ENCODE measurements around the gene WDR31. TPM values are rescaled to one million over a fixed set of nuclear protein-coding genes. Genes with fewer than 3 reads are reported as not detected.

The WDR31 gene
- total RNA-seq, result 1.3 and 2.7 TPM in 2 replicates

DNA sequence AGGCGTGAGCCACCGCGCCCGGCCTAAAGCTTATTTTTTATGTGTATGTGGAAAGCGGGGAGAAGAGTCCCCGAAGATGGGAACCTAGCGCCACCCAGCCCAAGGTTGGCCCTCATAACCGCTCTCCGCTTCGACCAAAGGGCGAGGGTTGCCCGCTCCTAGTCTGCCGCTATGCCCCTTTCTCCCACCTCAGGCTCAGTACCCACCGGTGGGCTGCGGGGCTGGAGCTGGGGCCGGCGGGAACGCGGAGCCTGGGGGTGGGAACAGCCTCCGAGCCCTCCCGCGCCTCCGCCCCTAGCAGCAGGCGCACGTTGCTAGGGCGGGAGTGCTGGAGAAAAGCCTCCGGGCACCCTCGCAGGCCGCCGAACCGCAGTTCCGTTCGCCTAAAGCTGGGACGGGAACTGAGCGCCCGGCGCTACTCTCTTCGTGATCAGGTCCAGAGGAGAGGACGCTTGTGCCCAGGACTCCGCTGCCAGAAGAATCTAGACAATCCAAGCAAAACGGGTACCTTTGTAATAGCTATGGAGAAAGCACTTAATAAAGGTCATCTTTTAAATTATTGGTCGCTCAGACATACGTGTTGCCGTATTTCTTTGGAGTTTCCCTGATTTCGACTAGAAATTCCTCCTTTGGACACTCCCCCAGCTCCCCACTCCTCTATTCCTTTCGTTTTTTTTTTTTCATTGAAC, at the start of gene WDR31:
Gene WDR31 (minus strand): TSS at position 265 of the 689 bp plus-strand sequence. CDS start 8,253 bp downstream, outside the sequence.

DNA sequence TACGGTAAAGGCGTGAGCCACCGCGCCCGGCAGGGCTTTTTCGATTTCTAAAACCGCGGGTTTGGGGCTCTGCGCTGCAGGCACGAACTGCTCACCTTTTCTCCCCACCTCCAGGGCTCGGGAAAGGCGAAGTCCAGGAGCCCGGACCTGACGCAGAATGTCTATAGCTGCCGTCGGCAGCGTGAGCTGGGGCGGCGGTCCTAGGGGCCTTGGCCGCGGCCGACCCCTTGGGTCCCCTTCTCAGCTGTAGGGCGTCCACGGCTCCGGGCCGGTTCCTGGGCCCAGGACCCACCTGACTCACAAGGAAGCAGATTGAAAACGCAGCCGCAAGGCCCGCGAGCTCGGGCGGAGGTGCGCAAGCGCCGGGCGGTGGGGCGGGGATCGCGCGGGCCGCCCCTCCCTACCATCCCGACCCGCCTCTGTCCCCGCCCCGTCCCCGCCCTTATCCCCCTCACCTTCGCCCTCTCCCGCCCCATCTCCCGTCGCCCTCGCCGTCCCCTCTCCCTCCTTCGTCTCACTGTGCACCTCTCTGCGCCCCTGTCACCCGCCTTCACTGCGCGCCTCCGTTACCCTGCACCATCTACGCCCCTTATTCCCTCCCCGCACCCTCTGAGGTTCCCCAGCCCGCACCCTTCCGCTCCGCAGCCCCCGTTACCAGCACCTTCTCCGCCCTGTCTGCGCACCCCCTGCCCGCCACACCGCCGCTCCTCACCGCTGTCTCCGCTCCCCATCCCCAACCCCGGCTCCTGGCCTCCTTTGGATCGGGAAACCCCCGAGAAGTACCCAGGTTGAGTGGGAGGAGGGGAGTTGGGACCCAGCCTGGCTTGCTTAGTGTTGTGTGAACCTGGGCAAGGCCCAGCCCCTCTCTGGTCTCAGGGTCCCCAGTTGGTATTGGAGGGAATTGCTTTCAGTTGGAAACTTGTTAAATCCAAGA, 36.8 kb upstream of the WDR31 start, which contains the start of gene HDHD3:
Gene HDHD3 (minus strand): TSS at position 353 of the 934 bp plus-strand sequence. CDS start 2,632 bp downstream, outside the sequence.

DNA sequence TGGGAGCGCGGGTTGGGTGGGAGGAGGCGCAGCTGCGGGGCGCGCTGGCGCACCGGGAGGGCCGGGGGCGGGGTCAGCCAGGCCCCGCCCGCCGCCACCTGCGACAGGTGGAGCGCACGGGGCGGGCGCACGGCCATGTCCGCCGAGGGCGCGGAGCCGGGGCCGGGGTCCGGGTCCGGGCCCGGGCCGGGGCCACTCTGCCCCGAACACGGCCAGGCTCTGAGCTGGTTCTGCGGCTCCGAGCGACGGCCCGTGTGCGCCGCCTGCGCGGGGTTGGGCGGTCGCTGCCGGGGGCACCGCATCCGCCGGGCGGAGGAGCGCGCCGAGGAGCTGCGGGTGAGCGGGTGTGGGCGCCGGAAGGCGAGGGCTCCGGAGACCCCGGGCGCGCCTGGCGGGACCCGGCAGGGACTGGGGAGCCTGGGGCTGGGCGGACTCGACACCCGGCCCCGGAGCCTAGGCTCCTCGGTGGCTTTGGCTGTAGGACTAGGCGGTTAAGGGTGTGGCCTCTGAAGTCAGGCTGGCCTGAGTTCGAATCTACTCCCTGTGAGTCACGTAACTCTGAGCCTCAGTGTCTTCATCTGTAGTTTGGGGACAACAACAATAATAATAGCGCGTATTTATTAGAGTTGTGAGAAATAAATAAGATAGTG, 9.5 kb upstream of the WDR31 start, which contains the start of gene BSPRY:
Gene BSPRY (plus strand): TSS at position 97 of the 650 bp plus-strand sequence. CDS start 39 bp downstream, at position 136.

DNA sequence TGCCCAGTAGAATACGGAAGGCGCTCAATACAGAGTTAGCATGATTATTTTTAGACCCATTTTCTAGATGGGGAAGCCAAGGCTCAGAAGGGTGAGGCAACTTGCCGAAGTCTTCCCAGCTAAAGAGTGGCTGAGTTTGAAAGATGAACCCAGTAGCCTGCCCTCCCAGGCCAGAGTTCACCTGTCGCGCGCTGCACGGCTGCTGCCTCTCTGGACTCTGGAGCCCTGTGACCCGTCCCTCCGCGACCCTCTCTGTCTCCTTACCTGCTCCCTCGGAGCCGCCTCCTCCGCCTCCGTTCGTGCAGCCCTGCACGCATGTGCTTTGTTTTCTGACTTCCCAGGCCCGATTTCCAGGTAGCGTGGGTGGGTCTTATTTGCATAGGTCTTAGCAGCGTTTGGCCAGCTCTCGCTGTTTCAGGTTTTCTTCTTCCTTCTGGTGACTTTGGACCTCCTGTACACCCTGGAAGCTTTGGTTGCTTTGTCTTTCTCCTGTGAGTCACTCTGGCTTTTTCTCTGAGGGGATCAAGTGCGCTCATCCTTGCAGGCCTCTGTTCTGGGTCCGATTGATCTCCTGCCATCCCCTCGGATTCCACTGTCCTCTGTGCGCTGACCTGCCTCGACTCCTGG, 37.2 kb downstream of the WDR31 start, which contains the start of gene RNF183:
Gene RNF183 (minus strand): TSS at position 585 of the 627 bp plus-strand sequence. CDS start 5,192 bp downstream, outside the sequence.

DNA sequence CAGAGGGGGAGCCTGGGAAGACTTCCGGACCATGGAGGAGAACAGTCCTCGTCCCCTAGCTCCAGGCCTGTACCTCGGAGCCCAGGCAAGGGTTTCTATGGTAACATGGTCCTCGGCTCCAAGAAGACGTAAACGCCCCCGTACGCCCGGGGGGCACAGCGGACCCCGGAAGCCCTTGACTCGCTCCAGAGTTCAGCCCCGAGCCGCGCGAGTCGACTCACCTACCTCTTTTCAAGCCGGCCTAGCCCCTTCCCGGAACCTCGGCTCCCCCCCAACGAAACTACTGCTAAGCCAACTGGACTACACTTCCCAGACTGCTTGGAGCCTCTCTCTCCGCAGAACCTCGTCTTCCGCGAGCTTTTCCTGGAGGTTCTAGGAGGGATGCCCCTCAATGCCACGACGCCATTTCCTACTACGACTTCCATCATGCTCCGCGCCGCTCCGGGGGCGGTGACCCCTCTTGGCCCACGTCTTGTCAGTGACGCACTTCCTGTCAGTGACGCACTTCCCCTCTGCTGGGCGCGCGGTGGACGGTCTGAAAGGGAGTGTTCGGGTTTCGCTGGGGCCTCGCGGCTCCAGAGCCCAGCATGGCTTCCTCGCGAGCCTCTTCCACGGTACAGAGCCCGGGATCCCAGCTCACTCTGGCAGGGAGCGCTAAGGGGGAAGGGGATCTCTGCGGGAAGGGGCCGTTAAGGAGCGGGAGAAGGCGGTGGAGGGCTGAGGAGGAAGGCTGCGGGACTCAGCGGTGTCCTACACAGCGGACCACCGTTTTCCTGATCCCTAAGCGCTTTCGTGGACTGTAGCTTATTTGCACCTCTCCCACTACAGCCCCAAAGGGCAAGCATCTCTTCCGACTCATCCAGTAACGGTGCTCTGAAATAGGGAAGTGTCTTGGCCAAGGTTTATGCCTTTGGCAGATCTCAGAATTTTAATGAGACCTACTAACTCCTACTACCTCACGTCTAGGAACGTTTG, 64.6 kb downstream of the WDR31 start, which contains the start of the genes CDC26 and PRPF4:
Gene CDC26 (minus strand): TSS at position 416 of the 975 bp plus-strand sequence. CDS start 3,065 bp downstream, outside the sequence.
Gene PRPF4 (plus strand): TSS at position 502 of the 975 bp plus-strand sequence. CDS start 86 bp downstream, at position 588.

Other genes with a start within 250 kb of the WDR31 start
- 15.4 and 21.6 TPM in 2 replicates for gene SLC31A2, start 189.3 kb downstream of the WDR31 start, total RNA-seq
- gene FKBP15, start 119.0 kb downstream of the WDR31 start, total RNA-seq, result 17.5 and 27.3 TPM in 2 replicates
- 27.8 and 37.9 TPM in 2 replicates for gene SLC31A1, start 118.7 kb downstream of the WDR31 start, total RNA-seq
- gene CDC26, start 64.7 kb downstream of the WDR31 start, total RNA-seq, result 40.1 and 53.2 TPM in 2 replicates
- 23.9 and 46.6 TPM in 2 replicates for gene PRPF4, start 64.6 kb downstream of the WDR31 start, total RNA-seq
- gene RNF183, start 36.9 kb downstream of the WDR31 start, total RNA-seq, result 0.37 TPM in 1 of 2 replicates, not detected in the other
- gene BSPRY, start 9.3 kb upstream of the WDR31 start, total RNA-seq, result not detected in 2 replicates
- 10.6 and 15.5 TPM in 2 replicates for gene HDHD3, start 36.7 kb upstream of the WDR31 start, total RNA-seq
- gene ALAD, start 61.0 kb upstream of the WDR31 start, total RNA-seq, result 17.7 and 24.2 TPM in 2 replicates
- gene POLE3, start 70.4 kb upstream of the WDR31 start, total RNA-seq, result 27.5 and 64.3 TPM in 2 replicates
- 0.25 and 0.77 TPM in 2 replicates for gene C9orf43, start 70.5 kb upstream of the WDR31 start, total RNA-seq
- 44.2 and 46.5 TPM in 2 replicates for gene RGS3, start 123.5 kb upstream of the WDR31 start, total RNA-seq